Measurements from ENCODE around the gene ADAD1. TPM values are rescaled to one million over a fixed set of nuclear protein-coding genes. Genes with fewer than 3 reads are reported as not detected.

Gene ADAD1
- total RNA-seq, 1 donor from 2014 or later, result not detected

DNA sequence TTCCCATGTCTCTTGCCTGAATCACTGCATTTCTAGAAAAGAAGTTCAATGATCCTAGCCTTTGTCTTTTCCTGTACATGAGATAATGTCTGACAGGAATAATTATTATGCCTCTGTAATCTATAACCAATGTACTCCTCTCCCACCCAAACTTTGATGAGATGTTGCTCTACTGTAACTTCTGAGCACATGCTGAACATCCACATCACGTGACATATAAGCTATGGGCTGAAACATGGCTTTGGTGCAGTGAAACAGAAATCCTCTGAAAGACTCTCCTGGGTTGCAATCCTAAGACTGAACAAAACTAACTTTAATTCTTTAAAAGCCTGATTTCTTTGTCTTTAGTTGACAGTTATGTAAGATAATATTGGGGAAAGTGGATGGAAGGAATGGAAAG is 1.5 kb upstream of the ADAD1 start:
- no peaks in the 10 kb centered on the region for H3K36me3 Mint-ChIP-seq
- no peak overlapping the region for H3K4me3 Mint-ChIP-seq
- no peaks in the 10 kb centered on the region for H3K27me3 Mint-ChIP-seq (ENCODE audit: low read depth)

DNA sequence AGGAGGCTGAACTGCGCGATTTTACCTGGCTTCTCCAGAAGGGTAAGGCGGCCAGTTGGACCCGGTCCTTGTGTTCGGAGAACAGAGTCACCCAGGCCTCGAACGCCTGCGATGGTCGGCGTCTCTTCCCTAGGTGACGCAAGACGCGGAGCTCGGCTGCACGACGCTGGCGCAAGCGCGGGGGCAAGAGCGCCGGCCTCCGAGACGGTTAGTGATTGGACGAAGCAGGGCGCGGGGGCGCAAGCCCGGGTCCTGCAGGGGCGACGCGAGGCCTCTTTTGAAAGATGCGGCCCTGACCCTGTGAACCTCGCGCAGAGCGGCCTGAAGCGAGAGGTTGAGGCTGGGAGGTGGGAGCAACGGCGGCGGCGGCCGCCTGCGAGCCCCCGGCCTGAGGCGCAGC is 428 bp downstream of the ADAD1 start:
- Mint-ChIP-seq H3K27me3 (ENCODE audit: low read depth) (no peaks in the 10 kb centered on the region), H3K27ac (no peak overlapping the region), H3K4me3 (no peak overlapping the region), H3K36me3 (no peaks in the 10 kb centered on the region), H3K4me1 (peaks cover 6% of the 10 kb centered on the region), H3K9me3 (peaks cover 10% of the 10 kb centered on the region)
- no peak for DNase-seq (ENCODE audit: low spot score in 2 of 2, unreplicated experiment in 2 of 2)
- TF ChIP-seq, protein P1, sequence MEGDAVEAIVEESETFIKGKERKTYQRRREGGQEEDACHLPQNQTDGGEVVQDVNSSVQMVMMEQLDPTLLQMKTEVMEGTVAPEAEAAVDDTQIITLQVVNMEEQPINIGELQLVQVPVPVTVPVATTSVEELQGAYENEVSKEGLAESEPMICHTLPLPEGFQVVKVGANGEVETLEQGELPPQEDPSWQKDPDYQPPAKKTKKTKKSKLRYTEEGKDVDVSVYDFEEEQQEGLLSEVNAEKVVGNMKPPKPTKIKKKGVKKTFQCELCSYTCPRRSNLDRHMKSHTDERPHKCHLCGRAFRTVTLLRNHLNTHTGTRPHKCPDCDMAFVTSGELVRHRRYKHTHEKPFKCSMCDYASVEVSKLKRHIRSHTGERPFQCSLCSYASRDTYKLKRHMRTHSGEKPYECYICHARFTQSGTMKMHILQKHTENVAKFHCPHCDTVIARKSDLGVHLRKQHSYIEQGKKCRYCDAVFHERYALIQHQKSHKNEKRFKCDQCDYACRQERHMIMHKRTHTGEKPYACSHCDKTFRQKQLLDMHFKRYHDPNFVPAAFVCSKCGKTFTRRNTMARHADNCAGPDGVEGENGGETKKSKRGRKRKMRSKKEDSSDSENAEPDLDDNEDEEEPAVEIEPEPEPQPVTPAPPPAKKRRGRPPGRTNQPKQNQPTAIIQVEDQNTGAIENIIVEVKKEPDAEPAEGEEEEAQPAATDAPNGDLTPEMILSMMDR (IDR thresholded peaks at IDR 0.05; ENCODE audit: unreplicated experiment), result no peak

More for the DNA sequence above, 1.5 kb upstream of the ADAD1 start:
- TF ChIP-seq, protein P1 (IDR thresholded peaks at IDR 0.05; ENCODE audit: unreplicated experiment), result no peak
- peaks cover 6% of the 10 kb centered on the region for H3K4me1 Mint-ChIP-seq
- H3K27ac Mint-ChIP-seq, result no peak overlapping the region
- peaks cover 10% of the 10 kb centered on the region for H3K9me3 Mint-ChIP-seq
- DNase-seq (ENCODE audit: low spot score in 2 of 2, unreplicated experiment in 2 of 2), result no peak

- Mint-ChIP-seq H3K27me3 (ENCODE audit: low read depth) (no peaks in the 10 kb centered on the region), H3K9me3 (peaks cover 22% of the 10 kb centered on the region), H3K27ac (no peak overlapping the region), H3K4me3 (no peak overlapping the region), H3K4me1 (peaks cover 6% of the 10 kb centered on the region), H3K36me3 (no peaks in the 10 kb centered on the region)
- DNase-seq (ENCODE audit: low spot score in 2 of 2, unreplicated experiment in 2 of 2), result no peak
- TF ChIP-seq, protein P1 (IDR thresholded peaks at IDR 0.05; ENCODE audit: unreplicated experiment), result no peak
Observed at GRCh38 chr4:122383341-122383740, 4.5 kb downstream of the ADAD1 start.

DNA sequence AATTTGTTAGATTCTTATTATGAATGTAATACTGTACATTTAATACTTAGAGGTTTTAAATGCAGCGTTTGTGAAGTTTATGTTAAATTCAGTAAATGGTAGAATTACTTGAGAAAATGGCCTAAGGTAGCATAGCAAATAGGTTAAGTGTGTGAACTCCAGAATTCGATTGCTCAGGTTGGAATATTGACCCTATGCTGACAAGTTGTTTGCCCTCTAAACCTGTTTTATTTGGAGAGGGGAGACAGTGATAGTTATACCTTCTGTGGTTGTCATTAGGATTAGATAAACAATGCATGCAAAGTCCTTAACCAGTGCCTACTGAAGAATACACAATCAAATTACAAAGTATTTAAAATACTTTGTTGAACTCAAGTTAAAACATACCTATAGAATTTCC is 5.4 kb downstream of the ADAD1 start:
- peaks cover 31% of the 10 kb centered on the region for H3K9me3 Mint-ChIP-seq
- no peak for DNase-seq (ENCODE audit: low spot score in 2 of 2, unreplicated experiment in 2 of 2)
- H3K36me3 Mint-ChIP-seq, result no peaks in the 10 kb centered on the region
- H3K4me1 Mint-ChIP-seq, result peaks cover 6% of the 10 kb centered on the region
- TF ChIP-seq, protein P1 (IDR thresholded peaks at IDR 0.05; ENCODE audit: unreplicated experiment), result no peak
- no peaks in the 10 kb centered on the region for H3K27me3 Mint-ChIP-seq (ENCODE audit: low read depth)
- H3K27ac Mint-ChIP-seq, result no peak overlapping the region
- no peak overlapping the region for H3K4me3 Mint-ChIP-seq

DNA sequence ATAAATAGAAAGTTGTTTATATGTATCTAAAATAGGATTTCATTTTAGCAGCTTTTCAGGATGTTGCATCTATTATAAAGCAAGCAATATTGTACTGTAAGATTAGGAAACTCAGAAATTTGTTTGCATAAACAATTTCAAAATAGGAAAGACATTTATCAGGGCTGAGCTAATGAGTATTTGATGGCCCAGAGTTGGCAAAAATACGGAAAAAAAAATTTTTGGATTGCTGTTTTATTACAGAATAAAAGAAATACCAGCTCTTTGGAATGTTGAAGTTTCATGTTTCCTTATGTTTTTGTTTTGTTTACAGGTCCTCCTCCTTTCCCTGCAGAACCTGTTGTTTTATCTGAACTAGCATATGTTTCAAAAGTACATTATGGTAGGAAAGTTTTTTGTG is 14.5 kb downstream of the ADAD1 start:
- Mint-ChIP-seq H3K27ac (no peak overlapping the region), H3K4me3 (no peak overlapping the region), H3K36me3 (no peaks in the 10 kb centered on the region), H3K4me1 (peaks cover 3% of the 10 kb centered on the region), H3K27me3 (ENCODE audit: low read depth) (no peaks in the 10 kb centered on the region), H3K9me3 (peaks cover 20% of the 10 kb centered on the region)
- TF ChIP-seq, protein P1 (IDR thresholded peaks at IDR 0.05; ENCODE audit: unreplicated experiment), result no peak
- DNase-seq (ENCODE audit: low spot score in 2 of 2, unreplicated experiment in 2 of 2), result no peak

- TF ChIP-seq, protein P1 (IDR thresholded peaks at IDR 0.05; ENCODE audit: unreplicated experiment), result no peak
- no peak overlapping the region for H3K27ac Mint-ChIP-seq
- H3K9me3 Mint-ChIP-seq, result peaks cover 10% of the 10 kb centered on the region
- no peak for DNase-seq (ENCODE audit: low spot score in 2 of 2, unreplicated experiment in 2 of 2)
- H3K27me3 Mint-ChIP-seq (ENCODE audit: low read depth), result peaks cover 14% of the 10 kb centered on the region
- H3K4me1 Mint-ChIP-seq, result no peaks in the 10 kb centered on the region
- no peaks in the 10 kb centered on the region for H3K36me3 Mint-ChIP-seq
- no peak overlapping the region for H3K4me3 Mint-ChIP-seq
Observed at GRCh38 chr4:122403861-122404260, 25.1 kb downstream of the ADAD1 start.
